AML-193 (cell line): ENCODE measurements around the gene C7orf25.
A peak's percentile ranks its signal among the peaks of the same experiment; 100 is the strongest.
"Not testable (repeated sequence)": the region's sequence is repeated elsewhere in the genome, so short reads cannot be mapped to it uniquely, and the experiment has no call there.

Experiments used
- DNase-seq, 2 experiments: peaks; one replicate each; lab custom pipeline; 2025; lab: John Stamatoyannopoulos, UW

C7orf25 gene

GRCh38 chr7:42929449-42929848 lies 17.6 kb upstream of the C7orf25 start:
- DNase-seq: no peak

GRCh38 chr7:42928754-42929153 lies 16.9 kb upstream of the C7orf25 start:
- peak; percentile 31 to 32 for DNase-seq

DNA sequence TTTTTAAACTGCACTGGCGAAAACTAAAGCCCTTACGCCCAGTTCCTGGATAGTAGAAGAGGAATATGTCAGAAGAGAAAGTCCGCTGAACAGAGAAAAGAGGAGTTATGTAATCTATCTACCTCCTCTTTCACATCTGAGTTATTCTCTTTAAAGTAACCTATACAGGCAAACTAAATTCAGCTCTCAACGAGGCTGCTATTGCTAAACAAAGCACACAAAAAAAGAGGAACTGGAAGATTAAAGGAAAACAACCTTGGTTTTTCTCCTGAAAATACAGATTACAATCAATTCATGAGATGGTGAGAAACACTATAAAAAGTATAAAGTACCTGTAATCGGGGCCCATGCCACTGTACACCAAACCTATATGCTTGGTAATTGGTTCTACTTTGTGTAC lies 14.3 kb upstream of the C7orf25 start:
- peak; percentile 52 to 55 for DNase-seq

GRCh38 chr7:42925630-42926029 lies 13.8 kb upstream of the C7orf25 start:
- DNase-seq: no peak

GRCh38 chr7:42924223-42924838 lies 12.5 kb upstream of the C7orf25 start:
- DNase-seq: no peak

DNA sequence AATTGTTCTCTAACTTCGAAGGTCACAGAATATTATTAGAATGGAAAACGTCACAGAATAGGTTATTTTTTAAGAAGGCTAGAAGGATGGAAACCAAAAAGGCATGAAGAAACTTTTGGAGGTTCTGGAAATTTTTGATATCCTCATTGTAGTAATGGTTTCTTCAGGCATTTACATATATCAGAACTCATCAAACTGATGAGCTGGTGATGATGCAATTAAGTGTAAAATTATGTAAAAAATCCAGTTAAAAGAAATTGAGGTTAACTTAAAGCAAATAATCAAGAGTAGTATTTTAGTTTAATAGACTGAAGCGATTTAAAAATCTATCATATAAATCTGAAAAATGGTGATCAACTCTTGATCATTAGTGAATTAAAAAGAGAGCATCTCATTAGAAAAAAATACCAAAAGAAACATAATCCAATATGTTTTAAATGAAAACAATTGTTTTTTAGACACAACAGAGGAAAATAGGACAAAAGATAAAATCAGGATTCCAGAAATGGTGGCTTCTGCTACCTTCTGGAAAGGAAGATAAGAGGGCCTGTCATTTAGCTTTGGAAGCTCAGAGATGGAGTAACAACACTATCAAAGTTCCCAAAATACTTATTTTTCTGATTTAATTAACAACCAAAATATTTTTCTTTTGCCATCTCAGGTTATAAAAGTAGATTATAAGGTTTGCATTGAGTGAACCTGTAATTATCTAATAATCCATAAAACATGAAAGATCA lies 10.3 kb upstream of the C7orf25 start:
- DNase-seq: no peak

DNA sequence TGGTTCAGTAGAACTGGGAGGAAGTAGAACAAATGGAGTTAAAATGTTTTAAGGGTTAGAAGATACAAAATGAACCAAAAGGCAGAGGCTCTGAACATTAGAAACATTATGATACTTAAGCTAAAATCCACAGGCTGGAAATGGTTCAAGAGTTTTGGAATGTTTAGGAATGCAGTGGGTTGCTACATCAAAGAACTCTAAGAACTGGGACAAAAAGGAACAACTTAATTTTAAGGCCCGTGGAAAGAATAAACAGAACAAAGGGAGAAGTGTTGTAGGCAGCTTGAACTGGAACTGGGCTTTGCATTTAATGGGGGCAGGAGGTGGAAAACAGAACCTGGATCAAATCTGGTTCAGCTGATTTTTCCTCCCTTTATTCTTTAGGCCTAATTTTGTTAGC lies 3.5 kb upstream of the C7orf25 start:
- DNase-seq: no peak

GRCh38 chr7:42914421-42915045 lies 2.7 kb upstream of the C7orf25 start:
- DNase-seq: no peak

GRCh38 chr7:42914009-42914408 lies 2.1 kb upstream of the C7orf25 start:
- no peak for DNase-seq

DNA sequence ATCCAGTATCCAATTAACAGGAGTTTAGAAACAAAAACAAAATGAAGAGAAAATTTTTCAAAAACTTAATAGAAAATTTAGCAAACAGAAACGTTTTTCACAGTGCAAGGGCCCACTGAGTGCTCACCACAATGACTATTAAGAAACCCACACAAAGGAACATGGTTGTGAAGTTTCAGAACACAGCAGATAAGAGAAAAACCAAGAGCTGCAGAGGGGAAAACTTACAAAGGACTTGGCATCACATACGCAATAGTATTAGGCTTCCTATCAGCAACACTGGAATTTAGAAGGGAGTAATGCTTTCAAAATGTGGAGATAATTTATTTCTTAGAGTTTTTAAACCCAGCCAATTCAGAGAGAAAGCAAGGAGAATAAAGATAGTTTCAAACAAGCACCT lies 1.7 kb upstream of the C7orf25 start:
- DNase-seq: no peak

DNA sequence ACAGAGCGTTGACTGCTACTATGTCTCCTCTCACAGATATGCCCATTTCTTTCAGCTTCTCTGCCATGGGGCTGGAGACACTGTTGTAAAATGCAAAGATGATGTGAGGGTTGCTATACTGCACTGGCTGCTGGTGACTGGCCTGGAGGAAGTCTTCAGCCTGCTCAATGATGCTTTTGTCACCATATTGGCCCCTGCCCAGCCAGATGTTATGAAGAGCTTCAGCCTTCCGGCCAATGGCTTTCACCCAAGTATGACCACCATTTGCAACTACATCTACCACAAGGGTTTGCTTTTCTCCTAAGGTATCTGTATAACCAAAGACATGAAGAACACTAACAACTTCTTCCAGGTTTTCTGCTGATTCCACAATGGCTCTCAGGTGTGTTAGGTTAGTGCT lies 1.6 kb downstream of the C7orf25 start:
- no peak for DNase-seq

GRCh38 chr7:42907316-42907715 lies 4.6 kb downstream of the C7orf25 start:
- DNase-seq: no peak

- DNase-seq: no peak
These were observed 5.7 kb downstream of the C7orf25 start for GRCh38 chr7:42906181-42906580.

DNA sequence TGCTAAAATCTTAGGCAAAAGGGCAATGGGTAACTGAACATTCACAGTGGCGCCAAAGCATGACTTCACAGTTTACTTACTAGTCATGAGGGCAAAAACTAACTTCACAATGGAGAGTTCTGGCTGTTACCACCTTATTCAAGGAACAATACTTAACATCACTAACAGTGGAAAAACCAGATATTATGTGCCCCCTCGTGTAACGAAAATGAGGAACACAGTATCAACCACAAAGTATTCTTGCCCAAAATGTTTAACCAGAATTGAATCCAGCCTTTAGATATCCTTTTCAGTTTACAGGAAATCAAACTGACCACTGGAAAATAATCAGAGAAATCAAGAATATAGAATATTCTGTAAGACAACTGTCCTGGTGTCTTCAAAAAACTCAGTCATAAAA lies 9.5 kb downstream of the C7orf25 start:
- DNase-seq: peak; percentile 22 to 40

- no peak for DNase-seq
These were observed 11.0 kb downstream of the C7orf25 start for GRCh38 chr7:42900842-42901241.

- DNase-seq: no peak
These were observed 18.3 kb downstream of the C7orf25 start for GRCh38 chr7:42893346-42894240.

DNA sequence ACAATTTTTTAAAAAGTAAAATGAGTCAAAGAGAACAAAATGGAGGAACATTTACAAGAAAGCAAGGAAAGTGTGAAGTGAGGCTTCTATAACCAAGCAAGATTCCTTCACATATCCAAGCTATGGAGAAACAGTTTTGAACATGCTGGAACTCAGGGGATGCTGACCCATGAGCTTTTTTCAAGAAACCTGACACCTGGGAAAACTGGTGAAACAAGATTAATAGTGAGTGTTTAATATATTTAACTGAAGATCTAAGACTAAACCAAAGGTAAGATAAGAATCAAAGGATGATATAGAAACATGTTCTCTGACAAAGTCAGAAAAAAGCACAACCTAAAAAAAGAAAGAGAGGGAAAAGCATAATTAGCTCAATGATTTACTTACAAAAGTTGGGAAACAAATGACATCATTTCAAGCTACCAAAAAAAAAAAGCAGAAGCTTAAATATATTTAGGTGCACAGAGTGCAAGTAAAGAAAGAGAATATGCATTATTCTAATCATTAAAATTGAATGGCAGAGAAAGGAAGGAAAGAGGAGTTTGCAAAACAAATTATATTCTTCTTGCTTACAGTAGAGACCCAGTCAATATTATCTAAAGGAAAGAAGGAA lies 24.9 kb downstream of the C7orf25 start:
- peak; percentile 31 to 40 for DNase-seq

- peak; percentile 51 to 58 for DNase-seq
These were observed 25.7 kb downstream of the C7orf25 start for GRCh38 chr7:42886129-42886528.

DNA sequence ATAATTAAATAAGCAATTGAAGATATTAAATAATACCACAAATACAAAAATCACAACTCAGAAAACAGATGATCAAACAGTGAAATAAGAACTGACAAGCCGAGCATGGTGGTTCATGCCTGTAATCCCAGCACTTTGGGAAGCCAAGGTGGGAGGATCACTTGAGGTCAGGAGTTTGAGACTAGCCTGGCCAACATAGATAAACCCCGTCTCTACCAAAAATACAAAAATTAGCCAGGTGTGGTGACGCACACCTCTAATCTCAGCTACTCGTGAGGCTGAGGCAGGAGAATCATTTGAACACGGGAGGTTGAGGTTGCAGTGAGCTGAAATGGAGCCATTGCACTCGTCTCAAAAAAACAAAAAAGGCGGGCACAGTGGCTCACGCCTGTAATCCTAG lies 26.7 kb downstream of the C7orf25 start:
- DNase-seq: not testable (repeated sequence)

GRCh38 chr7:42883950-42884349 lies 27.9 kb downstream of the C7orf25 start:
- DNase-seq: peak; percentile 39 to 49

DNA sequence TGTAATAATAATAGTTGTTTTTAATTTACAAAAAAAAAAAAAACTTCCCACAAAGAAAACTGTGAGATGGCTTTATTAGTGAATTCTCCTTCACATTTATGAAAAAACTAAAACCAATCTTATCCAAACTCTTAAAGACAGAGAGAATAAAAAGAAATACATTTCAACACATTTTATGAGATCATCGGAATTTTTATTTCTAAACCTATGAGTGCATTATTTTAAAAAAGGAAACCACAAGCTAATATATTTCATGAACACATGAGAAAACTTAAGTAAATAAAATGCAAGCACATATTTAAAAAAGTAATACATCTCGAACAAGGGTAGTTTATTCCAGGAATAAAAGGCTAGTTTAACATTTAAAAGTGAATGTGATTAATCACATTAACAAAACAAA lies 31.5 kb downstream of the C7orf25 start:
- DNase-seq: no peak

- no peak for DNase-seq
These were observed 33.6 kb downstream of the C7orf25 start for GRCh38 chr7:42878303-42878702.
